HepG2 (cell line): Measurements from ENCODE around the gene LEF1. TPM values are rescaled to one million over a fixed set of nuclear protein-coding genes. Genes with fewer than 3 reads are reported as not detected.

Source experiments
- ATAC-seq: fragments of 200-7000 bp; cut with Tn5 transposase; 3 replicates; pipeline ENCODE4 v1.9.1; 2020; ENCODE audit warnings: mild to moderate bottlenecking, moderate library complexity
- Bru-seq: library from RNA; stranded (reverse); fragments of 400-500 nt; gene quantifications from one replicate; lab custom pipeline; 2021; lab: Mats Ljungman, UMichigan
- BruChase-seq, 2 experiments: library from RNA; stranded (reverse); fragments of 400-500 nt; gene quantifications; one replicate each; lab custom pipeline; 2021; lab: Mats Ljungman, UMichigan
- BruUV-seq: library from RNA; stranded (reverse); fragments of 400-500 nt; replicated peaks from 2 replicates; lab custom pipeline; 2021; lab: Mats Ljungman, UMichigan
- CTCF ChIA-PET: fragments of 300-600 bp; formaldehyde crosslinking; extraction: SDS; loops from one replicate; lab custom pipeline; 2021; ENCODE audit warnings: low total read pairs, inconsistent platforms, low intra/inter-chr PET ratio; lab: Yijun Ruan, JAX
- POLR2A ChIA-PET: fragments of 350-600 bp; sonication (Branson Sonifier 250); formaldehyde crosslinking; loops from one replicate; lab custom pipeline; 2020; ENCODE audit warnings: antibody characterized with exemption, inconsistent platforms; lab: Yijun Ruan, JAX
- DNase-seq: peaks from one replicate; pipeline ENCODE4 v3.0.0-alpha.2; 2015; ENCODE audit warnings: low spot score
- FAIRE-seq: peaks from 3 replicates; lab custom pipeline; 2011; peaks lifted over from hg19 to GRCh38; lab: Jason Lieb, UNC
- H2AFZ ChIP-seq: one replicate; pipeline ENCODE4 v1.6.1; 2011; ENCODE audit warnings: low read length, inconsistent platforms
- H3K27ac ChIP-seq: fragments of 300-600 bp; 3 replicates; pipeline ENCODE4 v1.8.0; 2011; ENCODE audit warnings: mixed run types, mild to moderate bottlenecking, mixed read lengths, low read length, inconsistent platforms; ENCODE audit not compliant: insufficient read depth; ENCODE audit errors: extremely low read length
- H3K27me3 ChIP-seq, 2 experiments: fragments of 200-600 bp in 1 of 2; 2 replicates in 1 of 2; 3 replicates in 1 of 2; pipeline versions ENCODE4 v1.6.0 to v1.8.0; 2011; ENCODE audit warnings: low read length in 2 of 2, mild to moderate bottlenecking in 2 of 2, moderate library complexity in 2 of 2, inconsistent platforms in 1 of 2; ENCODE audit not compliant: insufficient read depth in 2 of 2, control insufficient read depth in 1 of 2
- H3K36me3 ChIP-seq, 2 experiments: fragments of 200-600 bp in 1 of 2; replicated peaks in 1 of 2; 2 replicates in 1 of 2; 3 replicates in 1 of 2; pipeline versions ENCODE4 v1.5.1 to v1.8.0; 2011; ENCODE audit warnings: low read length in 2 of 2, inconsistent platforms in 1 of 2; ENCODE audit not compliant: insufficient read depth in 2 of 2, control insufficient read depth in 1 of 2
- H3K4me1 ChIP-seq: 2 replicates; pipeline ENCODE4 v1.5.1; 2012; ENCODE audit warnings: low read length, inconsistent platforms; ENCODE audit not compliant: insufficient read depth
- H3K4me2 ChIP-seq: 2 replicates; pipeline ENCODE4 v1.6.0; 2011; ENCODE audit warnings: low read depth, low read length, inconsistent platforms
- H3K4me3 ChIP-seq, 3 experiments: fragments of 200-600 bp in 1 of 3; sonication (generic), shearing (Covaris generic) in 1 of 3; replicated peaks in 1 of 3; 2 replicates each; pipeline ENCODE4 v1.5.1; 2011 to 2016; ENCODE audit warnings: low read length in 3 of 3, inconsistent platforms in 2 of 3, low read depth in 2 of 3, mild to moderate bottlenecking in 2 of 3, control low read depth in 1 of 3, mixed read lengths in 1 of 3; ENCODE audit not compliant: insufficient read depth in 1 of 3
- H3K79me2 ChIP-seq: one replicate; pipeline ENCODE4 v1.6.1; 2011; ENCODE audit warnings: low read length, inconsistent platforms; ENCODE audit not compliant: insufficient read depth
- H3K9ac ChIP-seq: 2 replicates; pipeline ENCODE4 v1.6.0; 2011; ENCODE audit warnings: mild to moderate bottlenecking, low read depth, low read length, inconsistent platforms; ENCODE audit not compliant: insufficient read depth
- H3K9me3 ChIP-seq: 2 replicates; pipeline ENCODE4 v1.5.1; 2012; ENCODE audit warnings: mild to moderate bottlenecking, low read length
- H4K20me1 ChIP-seq: 2 replicates; pipeline ENCODE4 v1.6.0; 2011; ENCODE audit warnings: inconsistent platforms, mild to moderate bottlenecking, low read length, moderate library complexity; ENCODE audit not compliant: insufficient read depth
- GATAD1 ChIP-seq: IDR thresholded peaks from 2 replicates; pipeline ENCODE4 v1.6.1; 2016; ENCODE audit warnings: missing genetic modification reagents, missing compliant biosample characterization
- HNRNPK ChIP-seq: fragments of 200-400 bp; formaldehyde crosslinking; IDR thresholded peaks from 2 replicates; pipeline ENCODE4 v1.6.1; 2018; ENCODE audit warnings: low read length, low read depth, moderate library complexity, mild to moderate bottlenecking; ENCODE audit not compliant: poor library complexity, severe bottlenecking
- MZF1 ChIP-seq: sonication (generic); formaldehyde crosslinking; IDR thresholded peaks from 2 replicates; pipeline ENCODE4 v1.8.1; 2023; ENCODE audit warnings: mild to moderate bottlenecking, missing genetic modification reagents, borderline replicate concordance
- NFRKB ChIP-seq: fragments of 450-650 bp; IDR thresholded peaks from 2 replicates; pipeline ENCODE4 v1.6.1; 2017
- PPARG ChIP-seq: conservative IDR thresholded peaks from 2 replicates; pipeline ENCODE4 v1.6.1; 2016; ENCODE audit warnings: missing biosample characterization, missing genetic modification reagents
- ZNF800 ChIP-seq: sonication (generic); formaldehyde crosslinking; IDR thresholded peaks from 2 replicates; pipeline ENCODE4 v1.4.0; 2020; ENCODE audit warnings: missing genetic modification reagents
- WGBS: methylation state at CpG from one replicate; pipeline ENCODE4 v1.1.6; 2017; ENCODE audit warnings: low lambda C conversion rate; 5-methylcytosine and 5-hydroxymethylcytosine counted together
- in situ Hi-C: cut with HindIII; loops from 2 replicates; pipeline ENCODE4 v1.10.0; 2017; ENCODE audit warnings: low pct_unique_long_range_greater_than_20kb; ENCODE audit not compliant: extremely low pct_ligation_motif_present
- intact Hi-C: fragments of 100-400 bp; cut with micrococcal nuclease; formaldehyde crosslinking; loops from one replicate; pipeline ENCODE4 v1.10.0; 2022; ENCODE audit not compliant: unreplicated experiment
- long read RNA-seq, 2 experiments: library from RNA in 1 of 2; library from polyadenylated mRNA in 1 of 2; stranded (forward) in 1 of 2; unstranded in 1 of 2; transcript quantifications; one replicate each; pipeline ENCODE4 v2.0.0, GENCODE V29; 2019 to 2022
- polyA minus RNA-seq, 3 experiments: library from RNA; depleted of rRNA, polyadenylated mRNA; stranded (reverse); fragments of >200 nt; gene quantifications; 2 replicates each; pipeline ENCODE4 v1.2.3, GENCODE V29; 2011; ENCODE audit warnings: low replicate concordance in 1 of 3
- polyA plus RNA-seq, 8 experiments: library from polyadenylated mRNA; depleted of rRNA in 3 of 8; stranded (reverse) in 7 of 8; unstranded in 1 of 8; fragments of >200 nt; fragmentation: Illumina TruSeq in 4 of 8; extraction: Trizol in 4 of 8; gene quantifications; 2 replicates each; pipeline versions ENCODE4 v1.2.1 to v1.2.3, GENCODE V29; 2011 to 2016; ENCODE audit warnings: low read depth in 4 of 8, missing spikeins in 1 of 8, mixed read lengths in 1 of 8; ENCODE audit not compliant: insufficient read depth in 1 of 8
- total RNA-seq, 5 experiments: library from RNA; depleted of rRNA; stranded (reverse); fragments of >200 nt; fragmentation: Illumina TruSeq; extraction: Trizol; gene quantifications; 2 replicates each; pipeline ENCODE4 v1.2.3, GENCODE V29; 2016; ENCODE audit warnings: low read depth in 1 of 5
- TF ChIP-seq, protein P1 (sequence below): sonication (generic); formaldehyde crosslinking; IDR thresholded peaks from 2 replicates; pipeline ENCODE4 v1.4.0; 2020; ENCODE audit warnings: missing genetic modification reagents
- TF ChIP-seq, protein P2 (sequence below): sonication (generic); formaldehyde crosslinking; IDR thresholded peaks from 2 replicates; pipeline ENCODE4 v1.4.0; 2020; ENCODE audit warnings: missing genetic modification reagents, borderline replicate concordance

LEF1 gene
- total RNA-seq (2016; rRNA removed; fragmentation: Illumina TruSeq; extraction: Trizol), result 0.22 and 0.35 TPM in 2 replicates
- total RNA-seq (2016; cell fraction: cytosol; rRNA removed; fragmentation: Illumina TruSeq; extraction: Trizol; ENCODE audit: low read depth), result 0.51 and 0.62 TPM in 2 replicates
- 0.12 and 0.32 TPM in 2 replicates for total RNA-seq (2016; cell fraction: insoluble cytoplasmic fraction; rRNA removed; fragmentation: Illumina TruSeq; extraction: Trizol)
- total RNA-seq (2016; cell fraction: membrane; rRNA removed; fragmentation: Illumina TruSeq; extraction: Trizol), result 0.65 TPM in 2 replicates
- 0.50 and 0.63 TPM in 2 replicates for total RNA-seq (2016; cell fraction: nucleus; rRNA removed; fragmentation: Illumina TruSeq; extraction: Trizol)
- polyA plus RNA-seq (2011; rRNA removed), result 0.29 and 0.31 TPM in 2 replicates
- polyA plus RNA-seq (2011; cell fraction: cytosol; rRNA removed), result 0.18 and 0.52 TPM in 2 replicates
- polyA plus RNA-seq (2011; cell fraction: nucleus; rRNA removed), result 0.24 and 0.31 TPM in 2 replicates
- 0.15 and 0.36 TPM in 2 replicates for polyA plus RNA-seq (2012)
- 0.42 and 0.57 TPM in 2 replicates for polyA plus RNA-seq (2016; cell fraction: cytosol; fragmentation: Illumina TruSeq; extraction: Trizol; ENCODE audit: low read depth)
- polyA plus RNA-seq (2016; cell fraction: insoluble cytoplasmic fraction; fragmentation: Illumina TruSeq; extraction: Trizol; ENCODE audit: low read depth), result 0.66 and 0.85 TPM in 2 replicates
- 0.50 and 0.81 TPM in 2 replicates for polyA plus RNA-seq (2016; cell fraction: membrane; fragmentation: Illumina TruSeq; extraction: Trizol; ENCODE audit: low read depth)
- 0.83 and 1.2 TPM in 2 replicates for polyA plus RNA-seq (2016; cell fraction: nucleus; fragmentation: Illumina TruSeq; extraction: Trizol; ENCODE audit: insufficient read depth, low read depth)
- 0.33 and 0.78 TPM in 2 replicates for polyA minus RNA-seq (2011; rRNA and poly(A)+ RNA removed; ENCODE audit: low replicate concordance)
- polyA minus RNA-seq (2011; cell fraction: cytosol; rRNA and poly(A)+ RNA removed), result not detected in 2 replicates
- polyA minus RNA-seq (2011; cell fraction: nucleus; rRNA and poly(A)+ RNA removed), result 0.39 TPM in 1 of 2 replicates, not detected in the other
- Bru-seq, nascent RNA, result percentile 14 among the genes with signal in this experiment
- BruChase-seq, experiment 1, labeled RNA remaining after a 6-hour chase, result percentile 1 among the genes with signal in this experiment
- BruChase-seq, experiment 2, labeled RNA remaining after a 2-hour chase, result percentile 10 among the genes with signal in this experiment
- long read RNA-seq, experiment 1, result 0 reads
- long read RNA-seq, experiment 2, result 0 reads

DNA sequence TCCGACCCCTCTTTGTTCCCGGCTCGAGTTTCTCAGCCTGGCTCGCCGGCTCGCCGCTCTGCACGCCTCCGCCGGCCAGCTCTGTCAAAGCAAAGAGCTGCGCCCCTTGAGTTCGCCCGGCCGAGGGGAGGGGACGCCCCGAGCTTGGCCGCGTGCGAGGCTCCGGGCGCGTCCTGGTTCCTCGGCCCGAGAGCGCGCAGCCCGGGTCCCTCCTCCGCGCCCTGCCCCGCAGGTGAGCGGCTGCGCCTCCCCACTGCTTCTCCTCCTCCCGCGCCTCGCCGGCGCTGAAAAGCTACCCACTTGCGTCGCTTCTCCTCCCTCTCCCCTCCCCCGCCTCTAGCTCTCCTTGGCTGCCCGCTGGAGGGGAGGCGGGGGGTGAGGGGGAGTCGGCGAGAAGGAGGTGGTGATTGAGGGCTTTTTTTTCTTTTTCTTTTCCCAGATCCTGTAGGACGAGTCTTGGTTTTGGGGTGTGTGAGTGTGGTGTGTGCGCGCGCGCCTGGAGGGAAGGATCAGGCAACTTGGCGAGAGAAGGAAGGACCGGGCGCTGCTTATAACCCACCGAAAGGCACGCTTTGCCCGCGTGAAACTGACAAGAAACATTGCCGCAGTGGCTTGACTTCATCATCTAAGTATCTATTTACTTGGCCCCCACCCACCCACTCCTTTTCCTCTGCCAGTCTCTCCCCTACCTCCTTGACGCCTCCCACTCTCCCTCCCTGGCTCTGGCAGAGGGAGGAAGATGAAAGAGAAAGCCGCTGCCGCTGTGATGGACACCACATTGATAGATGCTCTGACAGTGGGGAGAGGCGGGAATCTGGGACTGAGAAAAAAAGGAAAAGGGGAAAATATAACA is at the start of gene LEF1:
Gene LEF1, minus strand, starts transcription at position 262 of the 853 bp plus-strand sequence. CDS start 1,165 bp downstream, outside the sequence.
- Histone ChIP-seq H3K4me2 (peak within 1 kb of the TSS; percentile 56), H2AFZ (no peak within 1 kb of the TSS)
- BruUV-seq, result no TSS peak
- TF ChIP-seq, protein P1, sequence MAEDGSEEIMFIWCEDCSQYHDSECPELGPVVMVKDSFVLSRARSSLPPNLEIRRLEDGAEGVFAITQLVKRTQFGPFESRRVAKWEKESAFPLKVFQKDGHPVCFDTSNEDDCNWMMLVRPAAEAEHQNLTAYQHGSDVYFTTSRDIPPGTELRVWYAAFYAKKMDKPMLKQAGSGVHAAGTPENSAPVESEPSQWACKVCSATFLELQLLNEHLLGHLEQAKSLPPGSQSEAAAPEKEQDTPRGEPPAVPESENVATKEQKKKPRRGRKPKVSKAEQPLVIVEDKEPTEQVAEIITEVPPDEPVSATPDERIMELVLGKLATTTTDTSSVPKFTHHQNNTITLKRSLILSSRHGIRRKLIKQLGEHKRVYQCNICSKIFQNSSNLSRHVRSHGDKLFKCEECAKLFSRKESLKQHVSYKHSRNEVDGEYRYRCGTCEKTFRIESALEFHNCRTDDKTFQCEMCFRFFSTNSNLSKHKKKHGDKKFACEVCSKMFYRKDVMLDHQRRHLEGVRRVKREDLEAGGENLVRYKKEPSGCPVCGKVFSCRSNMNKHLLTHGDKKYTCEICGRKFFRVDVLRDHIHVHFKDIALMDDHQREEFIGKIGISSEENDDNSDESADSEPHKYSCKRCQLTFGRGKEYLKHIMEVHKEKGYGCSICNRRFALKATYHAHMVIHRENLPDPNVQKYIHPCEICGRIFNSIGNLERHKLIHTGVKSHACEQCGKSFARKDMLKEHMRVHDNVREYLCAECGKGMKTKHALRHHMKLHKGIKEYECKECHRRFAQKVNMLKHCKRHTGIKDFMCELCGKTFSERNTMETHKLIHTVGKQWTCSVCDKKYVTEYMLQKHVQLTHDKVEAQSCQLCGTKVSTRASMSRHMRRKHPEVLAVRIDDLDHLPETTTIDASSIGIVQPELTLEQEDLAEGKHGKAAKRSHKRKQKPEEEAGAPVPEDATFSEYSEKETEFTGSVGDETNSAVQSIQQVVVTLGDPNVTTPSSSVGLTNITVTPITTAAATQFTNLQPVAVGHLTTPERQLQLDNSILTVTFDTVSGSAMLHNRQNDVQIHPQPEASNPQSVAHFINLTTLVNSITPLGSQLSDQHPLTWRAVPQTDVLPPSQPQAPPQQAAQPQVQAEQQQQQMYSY, result no peak
- peak; percentile 88; the same call in 1 of the 2 replicates for TF ChIP-seq ZNF800 (CRISPR knock-in tag)
- TF ChIP-seq NFRKB, result no peak
- TF ChIP-seq MZF1 (CRISPR knock-in tag), result no peak
- TF ChIP-seq HNRNPK, result peak; percentile 36
- TF ChIP-seq GATAD1, result no peak
- TF ChIP-seq, protein P2, sequence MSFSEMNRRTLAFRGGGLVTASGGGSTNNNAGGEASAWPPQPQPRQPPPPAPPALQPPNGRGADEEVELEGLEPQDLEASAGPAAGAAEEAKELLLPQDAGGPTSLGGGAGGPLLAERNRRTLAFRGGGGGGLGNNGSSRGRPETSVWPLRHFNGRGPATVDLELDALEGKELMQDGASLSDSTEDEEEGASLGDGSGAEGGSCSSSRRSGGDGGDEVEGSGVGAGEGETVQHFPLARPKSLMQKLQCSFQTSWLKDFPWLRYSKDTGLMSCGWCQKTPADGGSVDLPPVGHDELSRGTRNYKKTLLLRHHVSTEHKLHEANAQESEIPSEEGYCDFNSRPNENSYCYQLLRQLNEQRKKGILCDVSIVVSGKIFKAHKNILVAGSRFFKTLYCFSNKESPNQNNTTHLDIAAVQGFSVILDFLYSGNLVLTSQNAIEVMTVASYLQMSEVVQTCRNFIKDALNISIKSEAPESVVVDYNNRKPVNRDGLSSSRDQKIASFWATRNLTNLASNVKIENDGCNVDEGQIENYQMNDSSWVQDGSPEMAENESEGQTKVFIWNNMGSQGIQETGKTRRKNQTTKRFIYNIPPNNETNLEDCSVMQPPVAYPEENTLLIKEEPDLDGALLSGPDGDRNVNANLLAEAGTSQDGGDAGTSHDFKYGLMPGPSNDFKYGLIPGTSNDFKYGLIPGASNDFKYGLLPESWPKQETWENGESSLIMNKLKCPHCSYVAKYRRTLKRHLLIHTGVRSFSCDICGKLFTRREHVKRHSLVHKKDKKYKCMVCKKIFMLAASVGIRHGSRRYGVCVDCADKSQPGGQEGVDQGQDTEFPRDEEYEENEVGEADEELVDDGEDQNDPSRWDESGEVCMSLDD (CRISPR knock-in tag), result 0 out of 2 replicates have a peak, but pooled peaks have one; percentile 50
- no peak for TF ChIP-seq PPARG

More for the DNA sequence above, at the start of gene LEF1:
- H3K4me3 ChIP-seq, result peak within 1 kb of the TSS; percentile 40 to 51 (median 41)
- FAIRE-seq (no peak), ATAC-seq (peak; percentile 72), DNase-seq (no peak)
- intact Hi-C loops (no loop called here), in situ Hi-C loops (no loop called here)
- peaks cover 8 to 59% of the 10 kb centered on the region in 2 experiments; a peak in 4 of 5 replicates for H3K27me3 ChIP-seq
- 2% methylated on average over 21 of the region's 61 CpGs for WGBS
- no peaks in the 10 kb centered on the region for H3K9me3 ChIP-seq
- no peak within 1 kb of the TSS for H3K27ac ChIP-seq
- no peak within 1 kb of the TSS for H3K9ac ChIP-seq
- H4K20me1 ChIP-seq, result no peaks in the 10 kb centered on the region
- H3K79me2 ChIP-seq, result no peaks in the 10 kb centered on the region
- no peaks in the 10 kb centered on the region for H3K36me3 ChIP-seq
- peaks cover 23% of the 10 kb centered on the region for H3K4me1 ChIP-seq
- ChIA-PET CTCF (no interaction called here), POLR2A (no interaction called here)
